GM21717 (cell line): ENCODE data around the gene SYT7.
"Not testable (repeated sequence)": the region's sequence is repeated elsewhere in the genome, so short reads cannot be mapped to it uniquely, and the experiment has no call there.

Experiments used
- ATAC-seq: cut with Tn5 transposase; IDR thresholded peaks from one replicate; pipeline ENCODE4 v1.9.1; 2021; ENCODE audit warnings: mild to moderate bottlenecking, moderate library complexity; ENCODE audit not compliant: unreplicated experiment

The SYT7 gene

DNA sequence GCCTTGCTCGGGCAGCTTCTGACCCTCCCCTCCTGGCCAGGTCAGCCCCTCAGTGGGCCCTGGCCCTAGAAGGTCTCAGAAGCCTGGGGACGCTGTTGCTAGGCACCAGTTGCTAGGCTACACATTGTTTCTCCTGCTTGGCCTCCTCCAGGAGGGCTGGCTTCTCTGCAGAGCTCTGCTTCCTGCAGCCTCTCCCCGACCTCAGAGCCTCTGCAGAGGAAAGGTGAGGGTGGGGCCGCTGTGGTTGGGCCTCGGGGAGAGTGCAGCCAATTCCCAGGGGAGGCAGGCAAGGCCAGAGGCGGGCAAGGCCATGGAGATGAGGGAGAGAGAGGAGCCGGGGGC is 99.9 kb downstream of the SYT7 start:
- ATAC-seq, result no peak

DNA sequence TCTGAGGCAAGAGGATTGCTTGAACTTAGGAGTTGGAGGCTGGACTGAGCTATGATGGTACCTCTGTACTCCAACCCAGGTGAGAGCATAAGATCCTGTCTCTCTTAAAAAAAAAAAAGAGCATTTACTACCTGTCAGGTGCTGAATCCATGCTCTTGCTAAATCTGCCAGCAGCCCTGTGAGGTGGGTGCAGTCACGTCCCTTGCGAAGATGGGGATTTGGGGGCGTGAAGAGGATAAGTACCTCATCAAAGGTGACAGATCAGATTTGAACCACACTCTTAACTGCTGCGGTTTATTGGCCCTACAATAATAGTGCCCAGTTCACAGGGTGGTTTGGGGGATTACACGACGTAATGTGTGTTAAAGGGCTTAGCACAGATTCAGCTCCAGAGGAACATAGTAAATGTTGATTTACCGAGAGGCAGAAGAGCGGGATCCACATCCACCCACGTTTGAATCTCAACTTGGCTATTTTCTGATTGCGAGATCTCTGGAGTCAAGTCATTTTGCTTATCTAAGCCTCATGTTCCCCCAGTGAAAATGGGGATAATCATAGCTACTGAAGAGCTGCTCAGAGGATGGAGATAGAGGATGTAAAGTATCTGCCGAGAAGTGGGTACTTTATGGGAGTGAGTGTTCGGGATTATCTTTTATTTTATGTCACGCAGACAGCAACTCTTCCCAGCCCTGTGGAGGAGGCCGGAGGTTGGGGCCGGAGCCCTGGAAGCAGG is 100.4 kb downstream of the SYT7 start:
- no peak for ATAC-seq

GRCh38 chr11:61479360-61480058 is 101.4 kb downstream of the SYT7 start:
- not testable (repeated sequence) for ATAC-seq

GRCh38 chr11:61477727-61478148 is 103.1 kb downstream of the SYT7 start:
- ATAC-seq, result no peak

- no peak for ATAC-seq
Observed at GRCh38 chr11:61477126-61477525, 103.8 kb downstream of the SYT7 start.

- no peak for ATAC-seq
Observed at GRCh38 chr11:61476371-61476770, 104.5 kb downstream of the SYT7 start.

DNA sequence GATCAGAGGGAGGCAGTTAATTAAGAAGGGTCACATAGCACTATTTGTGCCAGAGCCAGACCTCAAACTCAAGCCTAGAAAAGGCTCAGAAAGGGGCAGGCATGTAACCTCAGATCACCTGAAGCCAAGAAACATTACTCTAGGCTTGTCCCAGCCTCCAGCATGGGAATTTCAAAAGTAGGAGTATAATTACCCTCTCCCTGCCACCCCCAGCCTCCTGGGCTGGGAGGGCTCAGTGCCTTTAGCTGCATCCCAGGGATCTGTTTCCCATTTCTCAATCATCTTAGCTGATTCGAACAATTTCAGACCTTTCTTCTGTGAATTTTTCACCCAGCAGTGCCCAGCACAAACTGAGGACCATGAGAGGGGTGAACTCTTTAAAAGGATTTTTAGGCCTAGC is 105.4 kb downstream of the SYT7 start:
- ATAC-seq, result no peak

DNA sequence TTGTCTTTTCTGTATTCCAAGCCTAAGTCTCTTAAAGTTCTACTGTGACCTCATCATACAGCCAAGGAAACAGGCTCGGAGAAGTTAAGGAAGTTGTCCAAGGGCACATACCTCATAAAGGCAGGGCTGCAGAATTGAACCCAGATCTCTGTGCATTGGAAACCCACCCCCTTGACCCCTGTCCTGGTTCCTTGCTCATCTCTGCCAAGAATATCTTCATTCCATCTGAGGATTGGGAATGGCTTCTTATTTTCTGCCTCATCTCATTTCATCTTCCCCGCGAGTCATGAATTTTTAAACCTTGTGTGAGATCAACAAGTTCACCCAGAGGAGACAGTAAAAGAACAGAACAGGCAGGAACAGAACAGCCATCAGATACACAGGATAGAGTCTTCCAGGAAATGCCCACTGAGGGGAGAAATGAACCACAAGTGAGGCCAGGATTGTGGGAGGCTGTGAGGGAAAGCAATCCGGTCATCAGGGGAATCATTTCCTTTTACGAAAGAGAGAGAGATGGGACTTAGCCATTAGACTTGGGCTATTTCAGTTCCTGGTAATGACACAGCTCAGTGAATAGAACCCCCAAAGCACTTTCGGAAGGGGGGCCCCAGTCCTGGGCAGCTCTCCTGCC is 106.7 kb downstream of the SYT7 start:
- no peak for ATAC-seq

DNA sequence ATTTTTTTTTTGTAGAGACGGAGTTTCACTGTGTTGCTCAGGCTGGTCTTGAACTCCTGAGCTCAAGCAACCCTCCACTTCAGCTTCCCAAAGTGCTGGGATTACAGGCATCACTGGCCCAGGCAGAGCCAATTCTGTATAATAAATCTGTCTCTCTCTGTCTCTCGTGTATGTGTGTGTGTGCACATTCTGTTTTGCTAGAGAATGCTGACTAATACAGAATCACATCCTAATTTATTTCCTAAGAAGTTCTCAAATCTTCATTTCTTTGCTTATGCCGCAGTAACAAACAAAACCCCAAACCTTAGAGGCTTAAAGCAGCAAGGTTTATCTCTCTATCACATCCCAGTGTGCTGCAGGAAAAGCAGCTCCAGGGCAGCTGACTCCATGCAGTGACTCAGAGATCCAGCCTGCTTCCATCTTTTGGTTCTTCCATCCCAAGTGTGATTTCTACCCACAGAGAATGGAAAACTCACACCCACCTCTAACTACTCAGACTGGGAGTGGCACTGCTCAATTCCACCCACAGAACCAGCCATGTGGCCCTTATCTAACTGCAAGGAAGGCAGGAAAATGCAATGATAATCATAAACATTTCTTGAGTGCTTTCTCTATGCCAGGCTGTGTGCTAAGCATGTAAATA is 107.4 kb downstream of the SYT7 start:
- no peak for ATAC-seq

DNA sequence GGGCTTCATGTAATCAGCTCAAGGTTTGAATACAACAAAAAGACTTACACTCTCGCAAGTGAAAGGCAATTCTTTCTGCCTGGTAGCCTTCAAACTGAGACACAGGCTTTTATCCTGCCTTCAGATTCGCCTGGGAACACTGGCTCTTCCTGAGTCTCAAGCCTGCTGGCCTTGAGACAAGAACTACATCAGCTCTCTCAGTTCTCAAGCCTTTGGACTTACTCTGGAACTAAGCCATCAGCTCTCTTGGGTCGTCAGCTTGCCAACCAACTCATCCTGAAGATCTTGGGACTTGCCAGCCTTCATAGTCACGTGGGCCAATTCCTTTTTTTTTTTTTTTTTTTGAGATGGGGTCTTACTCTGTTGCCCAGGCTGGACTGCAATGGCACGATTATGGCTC is 108.0 kb downstream of the SYT7 start:
- ATAC-seq, result no peak

DNA sequence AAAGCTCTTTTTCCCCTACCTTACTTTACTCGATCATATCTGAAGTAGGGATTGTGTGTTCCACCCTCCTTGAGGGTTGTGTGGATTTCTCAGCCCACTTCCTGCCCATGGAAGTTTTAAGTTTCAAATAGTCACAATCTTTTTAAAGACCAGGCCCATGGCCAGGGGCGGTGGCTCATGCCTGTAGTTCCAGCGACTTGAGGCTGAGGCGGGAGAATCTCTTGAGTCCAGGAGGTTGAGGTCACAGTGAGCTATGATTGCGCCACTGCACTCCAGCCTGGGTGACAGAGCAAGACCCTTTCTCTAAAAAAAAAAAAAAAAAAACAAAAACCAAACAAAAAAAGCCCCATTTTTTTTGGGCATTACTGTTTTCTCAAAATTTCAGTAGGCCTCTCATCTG is 108.6 kb downstream of the SYT7 start:
- no peak for ATAC-seq

DNA sequence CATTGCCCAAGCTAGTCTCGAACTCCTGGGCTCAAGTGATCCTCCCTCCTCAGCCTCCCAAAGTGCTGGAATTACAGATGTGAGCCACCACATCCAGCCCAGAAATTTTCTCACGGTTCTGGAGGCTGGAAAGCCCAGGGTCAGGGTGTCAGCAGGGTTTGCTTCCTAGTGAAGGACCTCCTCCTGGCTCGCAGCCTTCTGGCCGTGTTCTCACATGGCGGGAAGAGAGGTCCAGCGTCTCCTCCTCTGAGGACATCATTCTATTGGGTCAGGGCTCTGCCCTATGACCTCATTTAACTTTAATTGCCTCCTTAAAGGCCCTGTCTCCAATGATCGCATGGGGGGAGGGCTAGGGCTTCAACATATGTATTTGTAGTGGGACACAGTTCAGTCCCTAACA is 112.9 kb downstream of the SYT7 start:
- no peak for ATAC-seq

- not testable (repeated sequence) for ATAC-seq
Observed at GRCh38 chr11:61467602-61468001, 113.3 kb downstream of the SYT7 start.
